Left cardiac atrium (tissue), 4 donors: ENCODE data around the gene ARPC2. TPM values are rescaled to one million over a fixed set of nuclear protein-coding genes. Genes with fewer than 3 reads are reported as not detected.

Source experiments
- ATAC-seq, 2 donors: fragments of 200-7000 bp; cut with Tn5 transposase; one replicate each; pipeline ENCODE4 v1.9.1; 2020; ENCODE audit warnings: mild to moderate bottlenecking in 2 of 2, moderate library complexity in 2 of 2
- DNase-seq: peaks from one replicate; pipeline ENCODE4 v3.0.0-alpha.2; 2020
- intact Hi-C, 2 donors: fragments of 100-400 bp; cut with DNase I; formaldehyde crosslinking; loops; one replicate each; pipeline versions ENCODE4 v1.14.1 to v1.15.1; 2022 to 2023
- total RNA-seq, 2 donors: library from RNA; stranded (reverse); fragmentation: NEBNext Ultra II Directional; extraction: Animal tissue kit (Norgen Biotek cat#: 25700); gene quantifications; one replicate each; pipeline ENCODE4 v1.2.1, GENCODE V29; 2021
- donor health status: DM: no; HTN: yes; CAD: no.
- donor health status: DM: no; HTN: yes; CAD: no; lungs with severe emphysema.
- donor health status: DM: yes; HTN: yes; CAD: no.
- donor health status: Dilated cardiomyopathy.

The ARPC2 gene
- total RNA-seq, 2 donors from 2014 or later: 144 to 167 TPM

DNA sequence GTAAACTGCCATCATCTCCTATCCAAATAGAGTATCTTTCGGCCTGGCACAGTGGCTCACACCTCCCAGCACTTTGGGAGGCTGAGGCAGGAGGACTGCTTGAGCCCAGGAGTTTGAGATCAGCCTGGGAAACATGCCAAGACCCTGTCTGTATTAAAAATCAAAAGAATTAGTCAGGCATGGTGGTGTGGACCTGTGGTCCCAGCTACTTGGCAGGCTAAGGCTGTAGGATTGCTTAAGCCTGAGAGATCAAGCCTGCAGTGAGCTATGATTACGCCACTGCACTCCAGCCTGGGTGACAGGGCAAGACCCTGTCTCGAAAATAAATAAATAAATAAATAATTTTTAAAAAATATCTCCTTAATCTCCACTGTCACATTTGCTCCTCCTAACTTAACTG lies 14.7 kb upstream of the ARPC2 start:
- intact Hi-C loops: no loop called here
- no peak for DNase-seq
- no peak for ATAC-seq

DNA sequence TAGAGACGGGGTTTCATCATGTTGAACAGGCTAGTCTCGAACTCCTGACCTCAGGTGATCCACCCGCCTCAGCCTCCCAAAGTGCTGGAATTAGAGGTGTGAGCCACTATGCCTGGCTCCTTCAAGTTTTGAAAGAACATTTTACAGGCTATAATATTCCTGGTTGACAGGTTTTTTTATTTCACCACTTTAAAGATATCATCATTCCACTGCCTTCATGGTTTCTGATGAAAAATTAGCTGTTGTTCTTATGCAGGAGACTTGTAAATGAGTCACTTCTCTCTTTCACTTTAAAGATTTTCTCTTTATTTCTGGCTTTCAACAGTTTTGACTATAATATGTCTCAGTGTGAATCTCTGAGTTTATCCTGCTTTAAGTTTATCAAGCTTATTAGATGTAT lies 7.9 kb upstream of the ARPC2 start:
- intact Hi-C loops: no loop called here

DNA sequence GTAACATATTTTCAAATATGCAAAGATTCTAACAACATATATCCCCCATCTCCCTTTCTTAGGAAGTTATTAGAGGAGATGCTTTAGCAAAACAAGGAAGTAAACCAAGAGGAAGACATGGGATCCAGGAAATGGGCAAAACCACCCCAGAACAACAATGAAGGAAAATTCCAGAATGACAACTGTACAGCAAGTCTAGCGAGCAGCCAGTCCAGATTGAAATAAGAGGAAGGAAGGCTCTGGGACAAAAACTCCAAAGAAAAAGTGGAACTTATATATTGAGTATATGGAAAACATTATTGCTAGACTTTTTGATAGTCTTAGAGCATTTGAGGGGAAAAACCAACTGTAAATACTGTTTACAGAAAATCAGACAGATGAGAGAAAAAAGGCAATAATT lies 2.9 kb upstream of the ARPC2 start:
- intact Hi-C loops: no loop called here
- ATAC-seq (no peak), DNase-seq (no peak)

More for the DNA sequence above, 7.9 kb upstream of the ARPC2 start:
- ATAC-seq (no peak), DNase-seq (no peak)

DNA sequence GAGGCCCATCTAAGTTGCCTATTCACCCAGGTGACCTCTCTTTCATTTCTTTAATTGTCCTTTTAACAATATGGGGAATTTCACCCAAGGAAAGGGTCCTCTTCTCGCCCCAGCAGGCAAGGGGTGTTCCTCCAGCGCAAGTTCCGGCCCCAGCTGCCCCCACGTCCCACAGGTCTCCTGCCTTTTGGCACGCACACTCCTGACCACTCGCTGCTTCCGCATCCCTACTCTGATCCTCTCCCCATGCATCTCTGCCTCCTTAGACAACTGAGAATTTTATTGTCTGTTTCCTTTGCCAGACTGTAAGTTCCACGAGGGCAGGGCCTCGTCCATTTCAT lies 684 bp upstream of the ARPC2 start:
- DNase-seq (peak; percentile 52), ATAC-seq (peak in 1 of 2 donors; percentile 11)
- intact Hi-C loops: no loop called here

DNA sequence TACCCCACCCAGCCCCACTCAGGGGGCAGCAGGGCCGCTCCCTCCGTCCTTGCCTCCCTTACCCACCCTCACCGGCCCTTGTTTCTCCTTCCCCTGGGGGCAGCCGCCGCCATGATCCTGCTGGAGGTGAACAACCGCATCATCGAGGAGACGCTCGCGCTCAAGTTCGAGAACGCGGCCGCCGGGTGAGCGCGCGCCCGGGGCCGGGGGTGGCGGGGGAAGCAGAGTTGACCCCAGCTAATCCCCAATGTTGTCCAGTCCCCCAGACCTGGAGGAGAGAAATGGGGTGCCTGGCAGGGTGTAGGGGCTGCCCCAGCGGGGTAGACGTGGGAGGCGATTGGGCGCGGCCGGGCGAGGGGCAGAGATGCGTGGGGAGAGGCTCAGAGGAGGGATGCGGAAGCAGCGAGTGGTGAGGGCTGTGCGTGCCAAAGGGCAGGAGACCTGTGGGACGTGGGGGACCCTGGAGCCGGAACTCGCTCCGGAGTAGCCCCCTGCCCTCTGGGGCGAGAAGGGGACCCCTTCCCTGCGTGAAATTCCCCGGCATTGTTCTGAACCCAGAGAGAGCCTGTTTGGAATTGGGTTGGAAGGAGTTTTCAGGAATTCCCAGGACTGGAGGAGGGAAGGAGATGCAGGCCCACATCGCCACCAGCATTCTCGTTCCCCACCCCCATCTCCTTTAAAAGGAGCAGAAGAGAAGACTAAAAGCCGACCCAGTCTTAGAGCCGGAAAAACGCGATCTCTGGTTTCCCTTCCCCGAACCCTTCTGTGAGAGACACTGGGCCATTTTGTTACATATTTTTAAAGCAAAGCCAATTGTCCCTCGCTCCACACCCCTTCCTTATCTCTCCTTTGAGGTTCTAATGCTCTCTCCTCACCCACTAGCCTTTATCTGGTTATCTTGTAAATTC lies 625 bp downstream of the ARPC2 start:
- ATAC-seq: peak; percentile 64 to 83
- intact Hi-C loops: no loop called here

DNA sequence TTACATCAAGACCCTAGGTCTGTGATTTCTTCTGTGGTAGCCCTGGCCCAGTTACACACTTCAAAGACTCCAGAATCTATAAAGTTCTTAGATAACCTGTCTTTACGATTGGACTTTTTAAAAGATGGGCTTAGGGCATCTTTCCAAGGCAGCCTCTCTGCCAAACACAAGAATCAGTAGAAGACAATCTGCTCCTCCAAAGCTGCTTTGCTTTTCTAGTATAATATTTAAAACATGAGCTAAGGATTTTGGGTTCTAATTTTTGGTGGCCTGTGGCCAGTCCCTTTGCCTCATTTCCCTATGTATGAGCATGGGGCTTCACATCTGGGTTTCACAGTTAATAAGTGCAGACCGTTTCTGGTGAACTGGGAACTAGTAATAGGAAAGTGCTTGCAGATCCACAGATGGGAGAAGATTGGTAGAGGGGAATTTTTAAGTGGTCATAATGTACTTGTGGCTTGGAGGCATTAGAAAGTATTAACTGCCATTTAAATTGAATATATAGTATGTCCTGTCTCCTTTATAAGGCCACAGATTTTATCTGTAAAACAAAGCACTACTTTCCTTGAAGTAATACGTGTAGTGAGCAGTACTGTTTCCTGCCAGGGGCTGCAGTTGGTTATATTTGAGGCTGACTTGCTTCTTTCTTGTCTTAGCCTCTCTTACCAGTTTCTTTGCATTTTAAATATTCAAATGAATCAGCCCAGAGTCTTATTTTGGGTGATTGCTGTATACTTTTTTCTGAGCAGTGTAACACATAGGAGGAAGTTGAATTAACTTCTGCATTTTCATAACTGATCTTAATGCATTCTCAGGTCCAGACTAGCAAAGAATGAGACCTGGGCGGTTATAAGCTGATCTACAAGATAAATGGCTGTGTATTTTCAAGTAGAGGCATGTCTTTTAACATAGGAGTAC lies 1.5 kb downstream of the ARPC2 start:
- intact Hi-C loops: no loop called here
- DNase-seq: no peak

More for the DNA sequence above, 625 bp downstream of the ARPC2 start:
- peak; percentile 73 for DNase-seq

DNA sequence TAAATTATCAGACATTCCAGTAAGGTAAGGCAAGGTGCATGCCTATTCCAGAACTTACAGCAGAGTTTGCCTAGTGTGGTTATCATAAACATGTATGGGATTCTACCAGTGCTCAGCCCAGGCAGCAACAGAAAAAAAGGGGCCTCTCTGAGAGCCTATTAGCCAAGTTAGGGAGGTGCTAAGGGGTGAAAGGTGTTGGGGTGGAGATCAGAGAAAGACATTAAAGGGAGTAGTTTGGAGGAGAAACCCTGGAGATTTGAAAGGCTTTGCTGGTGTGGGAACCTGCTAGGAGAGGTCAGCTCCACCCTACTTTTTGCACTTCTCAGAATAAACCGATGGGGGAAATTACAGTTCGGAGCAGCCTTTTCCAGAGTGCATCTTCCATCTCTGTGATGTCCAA lies 2.9 kb downstream of the ARPC2 start:
- ATAC-seq (no peak), DNase-seq (no peak)
- intact Hi-C loops: no loop called here

More for the DNA sequence above, 1.5 kb downstream of the ARPC2 start:
- no peak for ATAC-seq

DNA sequence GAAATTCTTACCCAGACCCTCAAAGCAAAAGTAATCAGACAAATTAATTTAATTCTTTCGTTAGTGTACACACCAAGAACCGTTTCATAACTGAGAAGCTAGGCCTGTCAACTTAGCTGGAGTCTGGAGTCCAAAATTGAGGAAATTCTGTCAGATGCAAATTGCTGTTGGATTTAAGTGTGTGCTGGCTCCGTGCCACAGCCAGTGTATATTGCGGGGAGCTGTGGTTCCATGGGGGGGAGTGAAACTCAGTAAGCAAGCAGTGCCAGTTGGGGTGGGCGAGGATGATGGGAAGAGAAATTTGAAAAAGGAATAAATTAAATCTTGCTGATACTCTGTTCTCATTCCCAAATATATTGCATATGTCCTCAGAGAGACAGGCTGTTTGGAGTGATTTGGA lies 4.0 kb downstream of the ARPC2 start:
- no peak for DNase-seq
- intact Hi-C loops: no loop called here
- no peak for ATAC-seq

DNA sequence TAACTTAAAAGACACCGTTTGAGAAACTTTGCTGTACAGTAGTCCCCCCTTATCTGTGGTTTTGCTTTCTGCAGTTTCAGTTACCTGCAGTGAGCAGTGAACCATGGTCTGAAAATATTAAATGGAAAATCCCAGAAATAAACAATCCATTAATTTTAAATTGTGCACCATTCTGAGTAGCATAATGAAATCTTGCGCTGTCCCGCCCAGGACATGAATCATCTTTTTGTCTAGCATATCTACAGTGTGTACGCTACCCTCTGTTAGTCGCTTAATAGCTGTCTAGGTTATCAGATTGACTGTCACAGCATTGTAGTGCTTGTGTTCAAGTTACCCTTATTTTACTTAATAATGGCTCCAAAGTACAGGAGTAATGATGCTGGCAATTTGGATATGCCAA lies 6.1 kb downstream of the ARPC2 start:
- intact Hi-C loops: no loop called here
- DNase-seq (no peak), ATAC-seq (no peak)

DNA sequence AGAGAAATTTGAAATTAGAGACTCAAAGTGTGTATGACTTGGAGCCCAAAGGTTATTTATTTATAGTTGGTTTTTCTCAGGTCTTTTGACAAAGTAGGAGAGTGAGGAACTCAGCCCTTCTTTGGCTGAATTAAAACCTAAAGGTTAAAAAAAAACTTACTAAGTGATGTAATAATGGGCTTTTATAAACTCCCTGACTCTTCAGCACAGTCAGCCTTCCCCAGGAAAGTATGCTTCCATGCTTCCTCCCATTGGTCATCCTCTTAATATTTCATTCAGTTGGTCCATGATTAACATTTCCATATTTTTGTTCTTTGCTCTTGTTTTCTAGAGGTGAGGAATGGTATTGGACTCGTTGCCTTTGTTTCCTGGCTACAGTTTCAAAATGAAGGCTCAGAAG lies 7.2 kb downstream of the ARPC2 start:
- DNase-seq: no peak
- intact Hi-C loops: no loop called here
- ATAC-seq: no peak

DNA sequence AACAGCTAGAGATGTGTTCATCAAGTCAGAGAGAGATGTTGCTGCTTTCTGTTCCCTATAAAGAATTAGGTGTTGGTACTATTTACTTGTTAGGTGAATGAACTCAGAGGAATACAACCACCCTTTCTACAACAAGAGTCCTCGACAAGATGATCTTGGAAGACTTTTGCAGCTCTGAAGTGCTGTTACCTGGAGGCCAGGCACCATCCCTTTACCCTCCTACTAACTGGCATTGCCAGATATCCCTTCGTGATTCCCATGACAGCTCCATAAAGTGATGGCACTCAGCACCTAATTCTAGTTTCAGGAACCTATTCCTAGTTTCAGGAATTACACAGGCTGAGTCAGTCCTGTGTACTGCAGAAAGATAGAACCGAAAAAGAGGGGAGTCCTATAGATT lies 9.9 kb downstream of the ARPC2 start:
- intact Hi-C loops: no loop called here
- ATAC-seq (no peak), DNase-seq (no peak)

DNA sequence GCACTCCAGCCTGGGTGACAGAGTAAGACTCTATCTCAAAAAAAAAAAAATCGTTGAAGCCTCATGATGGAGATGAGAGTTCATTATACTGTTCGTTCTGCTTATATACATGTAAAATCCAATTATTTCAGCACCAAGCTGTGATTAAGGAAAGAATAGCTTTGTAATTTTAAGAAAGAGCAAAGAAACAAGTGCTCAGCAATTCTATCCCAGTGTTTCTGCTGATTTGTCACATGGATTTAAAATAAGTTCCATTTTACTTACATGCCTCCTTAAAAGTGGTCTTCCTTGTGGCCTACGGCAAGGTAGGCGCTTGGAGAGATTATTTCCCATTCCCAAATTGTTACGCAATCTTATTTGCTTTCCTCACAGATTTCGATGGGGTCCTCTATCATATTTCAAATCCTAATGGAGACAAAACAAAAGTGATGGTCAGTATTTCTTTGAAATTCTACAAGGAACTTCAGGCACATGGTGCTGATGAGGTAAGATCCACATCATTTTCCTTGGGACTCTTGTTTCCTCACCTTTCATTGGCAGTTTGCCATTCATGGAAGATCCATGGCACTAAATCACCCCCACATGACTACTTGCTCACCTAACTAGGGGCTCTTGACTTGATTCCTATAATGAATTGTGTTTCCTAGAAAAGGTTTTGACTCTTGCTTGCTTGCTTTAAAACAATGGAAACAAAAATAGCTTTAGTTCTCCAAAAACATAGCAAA lies 11.5 kb downstream of the ARPC2 start:
- intact Hi-C loops: no loop called here
- no peak for DNase-seq
- ATAC-seq: no peak

DNA sequence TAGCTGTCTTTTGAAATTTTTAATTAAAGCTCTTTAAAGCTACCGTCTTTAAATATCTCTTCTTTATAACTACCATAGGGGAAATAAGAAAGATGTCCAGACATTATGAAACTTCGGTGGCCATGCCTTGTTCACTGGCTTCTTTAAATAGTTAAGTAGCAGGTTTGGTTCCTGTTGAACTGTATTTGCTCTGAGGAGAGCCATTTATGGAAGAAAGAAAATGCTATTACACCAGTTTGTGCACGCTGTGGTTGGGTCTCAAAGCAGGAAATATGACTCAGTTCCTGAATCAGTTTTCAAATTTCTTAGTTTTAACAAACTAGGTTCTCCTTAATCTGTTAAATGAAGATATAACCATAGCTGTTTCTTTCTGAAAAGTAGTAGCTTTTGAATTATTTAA lies 12.2 kb downstream of the ARPC2 start:
- intact Hi-C loops: no loop called here
- DNase-seq: no peak
- ATAC-seq: peak; percentile 63 to 84

DNA sequence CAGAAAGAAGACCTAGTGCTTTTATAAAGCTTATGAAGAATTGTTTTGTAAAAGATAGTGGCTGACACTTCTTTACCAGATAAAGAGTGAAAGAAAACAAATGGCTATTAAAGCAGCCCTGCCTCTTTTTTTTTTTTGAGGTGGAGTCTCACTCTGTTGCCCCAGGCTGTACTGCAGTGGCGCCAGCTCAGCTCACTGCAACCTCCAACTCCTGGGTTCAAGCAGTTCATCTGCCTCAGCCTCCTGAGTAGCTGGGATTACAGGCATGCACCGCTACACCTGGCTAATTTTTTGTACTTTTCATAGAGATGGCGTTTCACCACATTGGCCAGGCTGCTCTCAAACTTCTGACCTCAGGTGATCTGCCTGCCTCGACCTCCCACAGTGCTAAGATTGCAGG lies 12.9 kb downstream of the ARPC2 start:
- ATAC-seq (peak in 1 of 2 donors; percentile 44), DNase-seq (no peak)
- intact Hi-C loops: no loop called here

DNA sequence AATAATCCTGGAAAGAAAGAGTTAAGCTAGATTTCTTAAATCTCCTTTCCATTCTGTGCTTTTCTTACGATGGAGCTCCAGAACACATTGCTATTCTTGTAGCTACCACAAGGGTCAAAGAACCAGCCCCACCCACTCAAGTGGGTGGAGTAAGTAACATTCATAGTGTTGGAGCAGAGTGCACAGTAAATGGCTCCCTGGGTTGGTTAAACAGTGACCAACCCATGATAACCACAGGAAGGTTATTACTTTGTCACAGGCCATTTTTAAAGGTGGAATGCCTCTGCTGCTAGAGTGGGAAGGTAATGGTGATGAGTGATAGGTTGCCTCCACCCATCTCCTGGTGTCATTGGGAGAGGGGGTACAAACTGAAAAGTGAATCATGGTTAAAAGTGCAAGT lies 13.9 kb downstream of the ARPC2 start:
- intact Hi-C loops: no loop called here
- peak in 1 of 2 donors; percentile 39 for ATAC-seq
- DNase-seq: no peak

DNA sequence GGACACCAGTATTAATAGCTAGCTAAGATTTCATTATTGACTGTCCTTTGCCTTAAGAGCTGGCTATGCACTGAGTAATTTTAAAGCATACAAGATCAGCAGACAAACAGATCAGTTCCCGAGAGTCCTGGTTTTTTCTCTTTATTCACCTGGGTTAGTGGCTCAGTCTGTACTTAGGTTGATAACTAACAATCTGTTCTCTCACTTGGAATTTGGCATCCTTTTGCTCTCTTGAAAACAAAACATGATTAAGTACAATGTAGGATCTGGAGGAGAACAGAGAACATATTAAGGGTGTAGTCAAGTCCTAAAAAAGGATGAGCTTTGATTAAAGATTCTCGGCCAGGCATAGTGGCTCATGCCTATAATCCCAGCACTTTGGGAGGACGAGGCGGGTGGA lies 16.6 kb downstream of the ARPC2 start:
- intact Hi-C loops: no loop called here
- ATAC-seq: no peak
- DNase-seq: no peak

DNA sequence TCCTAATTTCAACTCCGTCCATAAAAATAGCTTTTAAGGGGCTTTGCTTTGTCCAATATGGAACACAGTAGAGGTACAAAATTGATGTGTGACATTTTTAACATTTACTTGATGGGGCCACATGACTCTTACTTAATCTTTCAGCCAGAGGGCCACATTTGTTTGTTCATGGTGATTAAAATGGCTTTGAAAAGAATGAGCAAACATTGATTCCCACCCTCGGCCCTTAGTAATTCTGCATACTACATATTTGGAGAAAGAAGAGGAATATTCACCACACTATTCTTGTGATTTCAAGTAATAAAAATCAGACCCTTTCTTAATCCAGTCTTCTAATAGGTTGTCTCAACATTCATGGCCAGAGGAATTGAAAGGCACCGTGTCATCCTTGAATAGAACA lies 17.5 kb downstream of the ARPC2 start:
- intact Hi-C loops: no loop called here

DNA sequence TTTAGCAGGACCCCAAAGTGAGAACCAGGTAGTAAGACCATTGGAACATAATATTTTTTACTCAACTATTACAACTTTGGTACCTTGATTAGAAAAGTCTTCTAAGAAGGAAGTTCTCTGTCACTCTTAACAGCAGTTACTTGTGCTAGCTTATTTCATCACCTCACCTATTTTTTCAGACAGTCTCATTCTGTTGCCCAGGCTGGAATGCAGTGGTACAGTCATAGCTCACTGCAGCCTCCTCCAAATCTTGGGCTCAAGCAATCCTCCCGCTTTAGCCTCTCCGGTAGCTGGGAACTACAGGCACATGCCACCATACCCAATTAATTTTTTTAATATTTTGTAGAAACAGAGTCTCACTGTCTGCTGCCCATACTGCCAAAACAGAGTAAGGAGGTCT lies 18.0 kb downstream of the ARPC2 start:
- ATAC-seq: no peak
- intact Hi-C loops: no loop called here
- DNase-seq: no peak

More for the DNA sequence above, 17.5 kb downstream of the ARPC2 start:
- ATAC-seq (no peak), DNase-seq (no peak)

DNA sequence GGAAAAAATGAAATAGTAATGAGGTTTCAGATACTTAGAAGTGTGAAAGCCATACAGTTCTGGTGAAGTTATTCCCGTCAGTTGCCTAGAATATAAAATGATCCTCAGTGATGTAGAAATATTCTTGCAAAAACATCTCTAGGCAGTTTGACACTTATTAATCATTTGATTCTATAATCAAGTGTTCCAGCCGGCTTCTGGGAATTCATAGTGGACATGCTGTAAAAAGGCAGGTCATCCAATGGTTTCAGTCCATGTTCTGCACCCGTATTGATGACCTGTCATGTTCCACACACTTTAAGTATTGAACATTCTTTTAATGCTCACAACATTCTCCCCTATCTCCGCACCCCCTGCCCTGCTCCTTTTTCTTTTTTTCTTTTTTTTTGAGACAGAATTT lies 19.8 kb downstream of the ARPC2 start:
- DNase-seq (no peak), ATAC-seq (no peak)
- intact Hi-C loops: no loop called here

DNA sequence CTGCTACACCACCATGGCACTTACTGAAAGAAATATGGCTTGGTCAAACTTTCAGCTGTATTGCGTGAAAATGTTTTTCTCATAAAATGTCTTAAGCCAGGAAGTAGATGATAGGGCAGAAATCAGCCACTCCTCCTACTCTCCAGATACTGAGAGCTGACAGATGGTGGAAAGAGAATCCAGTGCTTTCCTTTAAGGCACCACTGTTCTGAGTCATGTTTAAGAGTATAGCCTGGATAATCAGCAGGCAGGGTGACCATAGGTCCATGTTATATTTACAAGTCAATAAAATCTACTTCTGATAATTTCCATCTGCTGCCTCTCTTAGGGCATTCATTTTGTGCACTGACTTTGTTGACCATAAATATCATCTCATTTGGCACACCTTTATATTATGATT lies 21.9 kb downstream of the ARPC2 start:
- intact Hi-C loops: no loop called here
- no peak for ATAC-seq
- no peak for DNase-seq
